Stimulated activated CD4-positive, alpha-beta T cell treated with anti-CD3 and anti-CD28 coated beads, TNF-alpha, amount 100 ng/mL, for 24 hours (primary cell): ENCODE measurements around the gene LYST.
A peak's percentile ranks its signal among the peaks of the same experiment; 100 is the strongest.
"Not testable (repeated sequence)": the region's sequence is repeated elsewhere in the genome, so short reads cannot be mapped to it uniquely, and the experiment has no call there.

Experiments used
- DNase-seq, 3 experiments: peaks; one replicate each; pipeline ENCODE4 v3.0.0-alpha.2; 2020; ENCODE audit warnings: low read depth in 3 of 3

Gene LYST

DNA sequence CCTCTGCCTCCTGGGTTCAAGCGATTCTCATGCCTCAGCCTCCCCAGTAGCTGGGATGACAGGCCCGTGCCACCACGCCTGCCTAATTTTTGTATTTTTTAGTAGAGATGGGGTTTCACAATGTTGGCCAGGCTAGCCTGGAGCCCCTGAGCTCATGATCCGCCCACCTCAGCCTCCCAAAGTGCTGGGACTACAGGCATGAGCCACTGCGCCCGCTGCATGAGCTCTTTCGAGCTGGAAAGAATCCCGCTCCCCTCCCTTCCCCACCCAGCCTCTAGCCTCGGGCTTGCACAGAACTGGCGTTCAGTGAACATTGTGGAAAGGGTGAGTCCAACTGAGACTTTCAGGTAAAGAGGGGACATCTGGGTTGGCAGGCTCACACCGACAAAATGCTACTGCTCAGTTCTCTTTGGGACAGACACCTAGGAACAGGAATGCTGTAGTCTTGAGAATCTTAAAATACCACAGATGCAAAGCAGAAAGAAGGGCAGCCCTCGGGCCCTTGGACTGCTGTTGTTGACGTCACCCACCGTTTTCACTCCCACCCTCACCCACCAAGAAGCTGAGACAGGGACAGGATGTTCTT lies 207.4 kb downstream of the LYST start:
- no peak for DNase-seq

DNA sequence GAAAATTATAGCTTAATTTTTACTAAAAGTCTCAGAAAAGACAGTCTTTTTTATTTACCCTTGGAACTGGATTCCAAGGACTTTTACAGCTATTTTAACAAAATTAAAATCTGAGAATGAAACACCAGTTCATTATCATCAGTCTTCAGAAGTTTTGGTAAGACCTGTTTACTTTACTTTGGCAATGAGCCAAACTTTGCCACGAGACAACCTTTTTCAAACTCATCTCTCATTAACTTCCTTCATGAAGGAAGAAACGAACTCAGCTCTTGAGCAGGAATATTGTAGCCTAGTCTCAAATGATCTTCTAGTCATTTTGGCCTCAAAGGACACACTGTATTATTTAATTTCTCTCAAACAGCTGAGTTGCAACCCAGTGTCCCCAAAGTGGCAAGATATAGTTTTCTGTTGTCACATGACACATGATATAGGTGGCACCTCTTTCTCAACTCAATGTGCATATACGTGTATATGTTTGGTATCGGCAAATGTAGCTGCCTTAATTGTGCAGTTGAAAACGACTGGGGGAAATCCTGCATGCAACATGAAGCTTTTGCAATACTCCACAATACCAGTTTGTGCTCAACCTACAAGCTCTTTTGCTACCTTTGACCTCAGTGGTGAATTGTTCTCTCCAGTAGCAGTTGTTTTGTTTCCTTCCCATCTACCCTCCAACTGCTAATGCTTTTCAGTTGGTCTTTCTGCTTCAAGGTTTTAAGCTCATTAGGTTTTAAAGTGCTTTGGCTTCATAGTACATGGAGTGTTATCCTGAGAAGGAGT lies 208.8 kb downstream of the LYST start:
- DNase-seq = no peak

DNA sequence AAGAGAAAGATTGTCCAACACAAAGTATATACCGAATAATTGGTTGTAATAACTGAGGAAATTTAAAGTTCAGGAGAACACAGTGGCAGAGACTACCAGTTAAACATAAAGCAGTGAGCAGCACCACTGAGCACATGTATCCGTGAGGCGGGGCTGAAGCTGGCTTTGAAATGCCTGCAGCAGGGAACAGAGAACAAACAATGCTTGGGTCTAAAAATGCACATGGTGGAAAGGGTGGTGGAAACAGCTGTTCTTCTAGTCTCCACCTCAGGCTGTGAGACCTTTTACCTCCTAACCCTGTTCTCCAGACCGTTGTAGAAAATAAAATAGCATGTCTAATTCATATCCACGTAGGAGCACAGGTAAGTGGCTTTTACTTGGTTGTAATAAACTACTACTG lies 209.4 kb downstream of the LYST start:
- no peak for DNase-seq

DNA sequence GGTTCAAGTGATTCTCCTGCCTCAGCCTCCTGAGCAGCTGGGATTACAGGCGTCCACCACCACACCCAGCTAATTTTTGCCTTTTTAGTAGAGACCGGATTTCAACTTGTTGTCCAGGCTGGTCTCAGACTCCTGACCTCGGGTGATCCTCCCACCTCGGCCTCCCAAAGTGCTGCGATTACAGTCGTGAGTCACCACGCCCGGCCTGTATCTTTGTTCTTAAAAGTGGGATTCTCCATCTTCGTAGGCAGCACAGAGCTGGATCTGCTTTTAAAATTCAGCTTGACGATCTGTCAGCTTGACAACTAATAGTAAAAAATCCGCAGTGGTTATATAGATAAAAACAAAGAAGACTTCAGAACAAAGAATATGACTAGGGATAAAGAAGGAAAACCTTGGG lies 214.3 kb downstream of the LYST start:
- no peak for DNase-seq

DNA sequence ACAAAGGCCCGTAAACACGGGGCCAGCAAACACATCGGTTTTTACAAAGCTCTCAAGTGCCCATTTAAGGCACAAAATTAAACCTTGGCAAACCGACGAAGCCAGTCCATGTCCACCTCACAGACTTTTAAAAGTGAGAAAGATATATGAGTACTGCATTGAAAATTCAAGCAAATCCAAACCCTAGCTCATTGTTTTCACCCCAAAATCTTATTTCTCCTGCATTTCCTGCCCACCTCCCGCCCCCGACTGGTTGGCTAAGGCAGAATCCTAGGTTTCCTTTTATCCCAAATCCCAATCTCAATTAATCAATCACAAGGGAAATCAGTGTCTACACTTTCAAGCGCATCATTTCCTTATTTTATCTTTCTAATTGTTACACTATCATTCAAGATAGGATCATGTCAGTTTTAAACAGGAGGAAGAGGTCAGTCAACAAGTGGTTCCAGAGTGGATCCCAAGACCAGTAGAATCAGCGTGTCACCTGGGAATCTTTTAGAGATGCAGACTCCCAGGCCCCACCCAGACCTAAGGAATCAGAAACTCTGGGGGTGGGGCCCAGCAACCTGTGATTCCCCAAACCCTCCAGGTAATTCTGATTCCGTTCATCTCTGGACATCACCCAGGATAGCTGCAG lies 215.4 kb downstream of the LYST start:
- DNase-seq = no peak

DNA sequence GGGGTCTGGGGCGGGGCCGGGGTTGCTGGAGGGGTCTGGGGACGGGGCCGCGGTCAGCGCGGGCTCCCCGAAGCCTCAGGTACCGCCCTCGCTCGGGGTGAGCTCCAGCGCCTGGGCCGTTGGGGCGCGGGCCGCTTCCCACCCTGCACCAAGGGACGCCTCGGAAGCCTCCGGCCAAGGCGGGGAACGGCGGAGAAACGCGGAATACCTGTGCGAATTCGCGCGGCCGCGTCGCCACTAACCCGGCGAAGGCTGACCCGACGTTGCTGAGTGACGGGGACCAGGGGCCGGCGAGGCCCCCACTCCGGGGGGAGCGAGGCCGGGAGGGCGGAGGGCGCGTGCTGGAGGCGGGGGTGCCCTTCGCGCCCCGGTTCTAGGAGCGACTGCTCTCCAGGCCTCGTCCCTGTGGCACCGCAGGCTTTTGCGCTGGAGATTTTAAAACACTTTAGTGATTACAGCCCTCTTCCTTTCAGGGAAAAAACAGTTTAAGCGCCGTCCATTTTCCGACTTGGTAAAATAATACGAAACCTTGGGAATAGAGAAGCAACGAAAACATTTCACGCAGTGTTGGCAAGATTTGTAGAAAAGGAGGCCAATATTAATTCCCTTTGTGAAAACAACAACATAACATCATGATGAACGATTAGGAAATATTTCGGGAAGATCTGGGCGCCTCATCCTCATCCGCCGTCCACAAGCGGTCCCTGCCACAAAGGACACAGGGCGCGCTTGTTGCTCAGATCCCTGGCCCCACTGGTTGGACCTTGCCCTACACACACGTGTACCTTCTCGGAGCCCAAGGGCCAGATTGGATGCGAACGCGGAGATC lies 216.2 kb downstream of the LYST start:
- no peak for DNase-seq

DNA sequence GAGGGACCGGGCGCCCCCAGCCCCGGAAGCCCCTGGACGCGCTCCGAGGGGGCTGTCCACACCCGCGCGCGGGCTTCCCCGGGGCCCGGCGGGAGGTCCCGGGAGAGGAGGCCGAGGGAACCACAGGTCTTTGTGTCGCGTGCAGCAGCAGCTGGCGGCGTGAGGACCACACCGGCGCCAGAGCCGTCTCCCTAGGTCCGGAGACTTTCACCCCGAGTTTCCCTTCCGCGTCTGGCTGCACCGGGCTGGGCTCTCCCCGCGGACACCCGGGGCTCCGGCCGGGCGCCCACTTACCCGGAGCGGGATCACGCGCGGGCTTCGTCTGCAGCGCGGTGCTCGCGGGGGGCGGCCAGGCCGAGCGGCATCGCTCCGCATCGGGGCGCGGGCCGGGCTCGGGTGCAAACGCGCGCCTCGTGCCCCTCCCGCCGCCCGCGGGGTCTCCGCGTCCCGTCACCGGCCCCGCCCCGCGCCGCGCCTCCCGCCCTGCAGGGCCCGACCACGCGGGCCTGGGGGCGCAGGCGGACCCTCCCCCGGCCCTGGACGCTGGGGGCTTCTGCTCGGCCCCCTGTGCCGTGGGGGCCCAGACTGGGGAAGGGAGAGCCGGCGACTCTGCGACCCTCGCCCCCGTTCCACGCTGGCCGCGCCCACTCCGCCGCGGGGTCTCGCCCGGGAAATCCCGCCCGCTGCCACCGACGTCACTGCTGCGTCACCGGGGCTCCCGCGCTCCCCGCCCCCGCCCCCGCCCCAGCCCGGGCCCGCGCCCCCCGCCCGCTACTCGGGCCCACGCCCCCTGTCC lies 217.1 kb downstream of the LYST start, which contains the start of gene GNG4:
TSS of gene GNG4 (minus strand) at position 417 of the 796 bp plus-strand sequence. CDS start 65,946 bp downstream, outside the sequence.
- DNase-seq = no peak

DNA sequence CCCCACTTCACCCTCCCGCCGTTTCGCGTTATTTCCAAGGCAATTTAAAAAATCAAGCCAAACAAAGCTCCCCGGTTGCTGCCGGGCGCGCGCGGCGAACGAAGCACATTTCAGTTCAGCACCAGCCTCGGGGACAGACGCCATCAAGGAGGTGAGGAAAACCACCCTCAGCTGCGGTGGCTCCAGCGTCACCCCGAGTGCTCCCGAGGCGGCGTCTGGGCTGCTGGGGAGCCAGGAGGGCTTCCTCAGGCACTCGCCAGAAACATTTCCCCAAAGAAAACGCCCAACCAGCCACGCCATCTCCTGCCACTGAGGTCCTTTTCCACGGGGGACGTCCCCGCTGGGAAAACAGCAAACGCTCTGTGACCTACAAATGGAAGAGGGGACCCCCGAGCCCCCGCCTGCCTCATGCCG lies 217.7 kb downstream of the LYST start:
- DNase-seq = peak; percentile 12 to 53 (median 31)

DNA sequence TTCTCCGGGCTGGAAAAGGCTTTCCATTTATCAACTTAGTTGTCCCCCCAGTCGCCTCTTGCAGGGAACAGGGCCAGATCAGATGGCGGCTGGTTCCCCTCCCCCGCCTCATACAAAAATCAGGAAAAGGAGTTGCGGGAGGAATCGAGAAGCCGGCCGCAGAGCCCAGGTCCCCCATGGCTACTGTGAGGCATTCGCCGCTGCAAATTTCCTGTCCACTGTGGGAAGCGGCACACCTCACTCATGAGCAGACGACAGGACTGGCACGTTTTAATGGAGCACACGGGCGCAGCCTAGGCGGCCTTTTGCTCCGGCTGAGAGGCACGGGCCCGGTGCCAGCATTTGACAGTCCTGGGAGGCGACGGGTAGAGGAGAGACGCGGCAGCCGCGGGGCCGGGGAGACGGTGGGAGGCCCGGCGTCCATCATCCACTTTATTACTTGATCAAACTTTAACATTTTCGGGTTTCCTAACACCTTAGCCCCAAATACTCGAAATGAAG lies 218.2 kb downstream of the LYST start:
- DNase-seq = no peak

DNA sequence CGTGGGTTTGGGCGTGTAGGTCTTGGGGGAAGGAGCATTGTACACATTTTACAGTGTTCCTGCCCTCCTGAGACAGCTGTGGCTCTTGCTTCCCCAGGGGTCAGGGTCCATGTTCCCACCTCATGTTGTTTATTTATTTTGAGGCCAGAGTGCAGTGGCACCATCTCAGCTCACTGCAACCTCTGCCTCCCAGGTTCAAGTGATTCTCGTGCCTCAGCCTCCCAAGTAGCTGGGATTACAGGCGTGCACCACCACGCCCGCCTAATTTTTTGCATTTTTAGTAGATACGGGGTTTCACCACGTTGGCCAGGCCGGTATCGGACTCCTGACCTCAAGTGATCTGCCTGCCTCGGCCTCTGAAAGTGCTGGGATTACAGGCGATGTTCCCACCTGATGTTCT lies 219.2 kb downstream of the LYST start:
- DNase-seq = not testable (repeated sequence)

DNA sequence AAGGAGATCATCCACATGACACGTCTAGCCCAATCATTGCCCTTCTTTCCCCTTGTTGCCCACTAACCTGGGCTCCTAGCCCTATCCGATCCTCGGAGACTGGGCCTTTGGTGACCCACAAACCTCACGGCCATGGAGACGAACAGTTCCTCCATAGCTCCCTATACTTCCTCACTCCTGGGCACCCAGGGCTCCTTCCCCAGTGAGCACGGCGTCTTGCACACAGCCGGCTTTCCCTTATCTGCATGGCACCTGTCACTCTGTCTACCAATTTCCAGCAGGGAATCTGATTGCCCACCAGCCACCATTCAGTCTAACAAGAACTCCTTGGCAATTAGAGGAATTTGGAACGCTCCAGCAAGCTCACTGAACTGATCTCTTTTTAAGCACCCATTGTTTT lies 220.2 kb downstream of the LYST start:
- DNase-seq = no peak

DNA sequence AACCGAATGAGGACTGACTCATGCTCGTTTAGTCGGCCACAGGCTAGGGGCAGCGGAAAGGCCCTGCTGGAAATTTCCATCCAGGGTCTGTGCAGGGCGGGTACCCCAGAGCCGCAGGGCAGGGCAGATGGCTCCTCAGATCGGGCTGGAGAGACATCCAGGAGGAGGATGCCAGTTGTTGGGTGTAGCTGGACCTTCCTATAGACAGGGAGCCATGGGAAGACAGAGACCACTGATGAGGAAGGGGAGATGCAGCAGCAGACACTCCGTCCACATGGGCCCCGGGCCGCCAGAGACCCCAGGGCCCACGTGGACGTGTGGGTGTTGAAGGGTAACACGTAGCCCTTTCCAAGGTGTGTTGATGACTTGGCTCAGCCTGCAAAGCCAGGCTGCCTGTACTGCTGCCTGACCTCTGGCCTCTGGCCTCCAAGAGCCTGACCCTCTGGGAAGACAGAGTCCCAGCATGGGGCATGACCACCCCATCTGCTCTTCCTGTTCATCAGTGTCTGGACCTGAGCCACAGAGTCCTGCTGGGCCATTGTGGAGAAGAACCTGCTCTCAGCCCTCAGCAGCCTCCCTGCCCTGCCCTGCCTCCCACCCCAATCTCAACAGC lies 221.9 kb downstream of the LYST start:
- no peak for DNase-seq

DNA sequence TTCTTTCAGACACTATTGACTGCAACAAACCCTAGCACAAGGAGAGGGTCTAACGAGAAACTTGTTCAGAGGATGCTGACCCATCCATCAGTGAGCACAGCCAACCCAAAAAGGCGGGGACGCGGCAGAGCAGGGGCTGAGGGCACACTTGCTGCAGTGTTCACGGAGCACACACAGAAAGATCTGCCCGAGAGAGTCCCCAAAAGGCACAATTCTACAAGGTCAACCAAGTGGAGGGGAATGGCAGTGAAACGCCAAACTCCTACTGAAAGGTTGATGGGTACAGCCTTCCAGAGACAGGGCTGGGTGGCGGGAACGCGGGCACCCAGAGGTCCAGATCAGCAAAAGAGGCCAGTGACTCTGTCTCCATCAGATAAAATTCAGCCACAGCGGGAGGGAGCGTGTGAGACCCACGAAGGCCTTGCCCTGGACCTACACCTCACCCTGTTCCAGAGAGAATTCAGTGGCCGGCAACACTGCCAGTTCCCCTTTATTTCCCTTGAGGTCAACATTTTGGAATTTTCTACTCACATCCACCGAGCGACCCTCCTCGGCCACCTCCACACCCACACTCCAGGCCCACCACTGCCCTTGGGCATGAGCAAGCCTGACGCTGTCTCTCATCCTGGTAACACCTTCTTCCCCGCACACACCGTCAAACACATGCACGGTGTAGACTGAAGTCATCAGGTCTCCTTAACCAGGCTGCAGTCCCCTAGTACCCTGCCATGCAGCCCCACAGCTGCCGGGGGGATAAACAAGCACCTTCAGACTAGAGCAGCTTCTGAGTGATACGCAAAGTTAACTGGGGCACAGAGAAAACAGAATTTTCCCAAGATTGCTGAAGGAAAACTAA lies 222.6 kb downstream of the LYST start:
- no peak for DNase-seq

DNA sequence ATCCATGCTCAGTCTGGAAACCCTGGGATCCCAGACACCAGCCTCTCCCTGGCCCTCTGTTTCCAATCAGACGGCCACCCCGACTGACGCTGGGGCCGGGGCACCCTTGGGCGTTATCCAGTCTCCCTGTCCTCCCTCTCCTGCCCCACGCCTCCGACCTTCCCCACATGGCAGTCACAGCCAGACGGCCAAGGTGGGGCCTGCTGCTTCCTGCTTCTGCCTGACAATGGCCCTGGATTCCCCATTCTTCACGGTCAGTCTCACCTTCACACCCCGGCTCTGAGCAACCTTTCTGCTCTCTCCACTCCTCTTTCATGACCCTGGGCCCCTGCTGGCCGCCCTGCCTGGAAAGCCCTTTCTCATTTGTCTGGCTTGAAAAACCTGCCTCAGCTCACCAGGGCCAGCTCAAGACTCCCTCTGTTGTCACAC lies 223.7 kb downstream of the LYST start:
- no peak for DNase-seq

DNA sequence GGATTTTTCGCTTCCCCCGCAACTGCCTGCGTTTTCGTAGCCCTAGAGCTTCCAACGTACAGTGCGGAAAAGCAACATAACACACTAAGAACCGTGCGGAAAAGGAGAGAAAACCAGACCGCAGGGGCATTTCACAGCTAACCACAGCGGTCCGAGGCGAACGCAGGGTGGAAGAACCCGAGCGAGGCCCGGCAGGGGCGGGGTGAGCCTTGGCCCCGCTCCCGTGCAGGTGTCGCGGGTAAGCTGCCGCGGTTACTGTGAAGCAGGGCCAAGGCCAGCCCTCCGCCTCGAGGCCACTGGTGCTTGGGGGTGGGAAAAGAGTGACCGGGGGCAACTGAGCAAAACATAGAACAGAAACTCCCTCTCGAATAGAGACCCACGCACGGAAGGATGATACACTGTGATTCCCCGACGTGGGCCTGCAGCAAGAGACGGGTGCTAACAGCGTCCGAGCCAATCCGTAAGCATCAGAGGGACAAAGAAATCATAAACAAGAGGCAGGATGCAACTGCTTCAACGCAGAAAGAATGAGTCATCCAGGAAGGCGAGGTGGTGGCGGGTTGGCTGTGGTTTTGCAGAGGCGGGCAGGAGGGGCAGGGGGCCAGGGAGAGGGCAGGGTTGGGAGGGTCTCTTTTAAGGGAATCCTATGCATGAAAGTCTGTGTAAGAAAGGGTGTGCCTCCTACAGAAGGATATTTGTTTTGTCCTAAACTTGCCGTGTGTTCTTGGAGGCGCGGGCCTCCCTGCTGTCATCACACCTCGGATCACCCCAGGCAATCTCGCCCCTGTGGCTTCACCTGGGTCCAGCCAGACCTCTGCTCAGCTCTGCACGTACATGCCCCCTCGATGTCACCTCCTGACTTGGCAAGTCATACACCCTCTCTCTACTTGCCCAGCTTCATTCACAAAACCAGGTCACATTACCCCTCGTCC lies 224.4 kb downstream of the LYST start:
- DNase-seq = peak; percentile 28 to 55 (median 47)

DNA sequence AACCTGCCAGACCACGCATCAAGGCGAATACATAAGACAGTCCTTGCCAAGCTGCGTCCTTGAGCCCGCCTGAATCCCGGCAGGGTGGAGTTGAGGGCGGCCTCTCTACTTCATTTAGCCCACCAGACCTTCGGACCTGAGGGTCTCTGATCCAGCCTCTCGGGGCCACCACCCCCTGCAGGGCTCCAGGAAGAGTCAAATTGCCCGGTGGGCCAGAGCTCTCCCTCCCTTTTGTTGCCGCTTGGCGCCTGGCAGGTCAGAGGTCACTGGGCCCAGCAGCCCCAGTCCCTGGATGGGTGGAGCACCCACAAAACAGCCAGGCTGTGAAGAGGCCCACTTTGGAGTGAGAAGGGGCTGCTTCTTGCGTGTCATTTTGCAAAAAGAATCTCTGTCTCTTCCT lies 226.1 kb downstream of the LYST start:
- DNase-seq = no peak

DNA sequence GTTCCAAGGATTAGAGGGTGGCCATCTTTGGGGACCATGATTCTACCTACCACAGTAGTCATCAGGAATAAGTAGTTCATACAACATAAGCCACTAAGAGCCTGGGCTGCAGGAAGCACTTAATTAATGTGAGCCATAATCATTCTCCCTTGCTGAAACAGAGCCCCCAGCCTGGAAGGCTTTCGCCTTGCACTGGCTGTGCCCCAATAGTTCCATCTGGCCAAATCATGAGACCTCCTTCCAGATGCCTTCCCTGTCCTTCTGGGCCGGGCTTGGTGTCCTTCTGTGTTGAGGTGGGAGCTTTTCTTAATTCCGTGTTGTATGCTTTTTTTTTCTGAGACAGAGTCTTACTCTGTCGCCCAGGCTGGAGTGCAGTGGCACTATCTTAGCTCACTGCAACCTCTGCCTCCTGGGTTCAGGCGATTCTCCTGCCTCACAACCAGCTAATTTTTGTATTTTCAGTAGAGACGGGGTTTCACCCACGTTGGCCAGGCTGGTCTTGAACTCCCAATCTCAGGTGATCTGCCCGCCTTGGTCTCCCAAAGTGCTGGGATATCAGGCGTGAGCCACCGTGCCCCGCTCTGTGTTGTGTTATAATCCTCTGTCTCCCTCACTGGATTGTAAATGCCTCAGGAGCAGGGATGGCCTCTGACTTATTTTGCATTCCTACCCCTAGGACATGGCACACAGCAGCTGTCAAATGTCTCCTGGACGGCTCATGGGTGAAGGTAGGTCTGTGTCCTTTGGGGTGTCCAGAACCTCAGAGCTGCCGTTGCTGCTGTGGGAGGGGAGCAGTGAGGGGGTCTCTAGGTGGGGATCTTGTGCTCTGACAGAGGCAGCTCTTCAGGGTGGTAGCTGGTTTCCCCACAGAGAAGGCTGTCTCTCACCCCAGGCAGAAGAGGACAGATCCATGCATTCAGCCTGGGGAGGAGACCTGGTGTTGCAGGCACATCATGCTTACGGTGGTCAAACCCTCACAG lies 227.2 kb downstream of the LYST start:
- DNase-seq = no peak
